ENCODE measurements around the gene HNRNPUL2.

Gene HNRNPUL2

DNA sequence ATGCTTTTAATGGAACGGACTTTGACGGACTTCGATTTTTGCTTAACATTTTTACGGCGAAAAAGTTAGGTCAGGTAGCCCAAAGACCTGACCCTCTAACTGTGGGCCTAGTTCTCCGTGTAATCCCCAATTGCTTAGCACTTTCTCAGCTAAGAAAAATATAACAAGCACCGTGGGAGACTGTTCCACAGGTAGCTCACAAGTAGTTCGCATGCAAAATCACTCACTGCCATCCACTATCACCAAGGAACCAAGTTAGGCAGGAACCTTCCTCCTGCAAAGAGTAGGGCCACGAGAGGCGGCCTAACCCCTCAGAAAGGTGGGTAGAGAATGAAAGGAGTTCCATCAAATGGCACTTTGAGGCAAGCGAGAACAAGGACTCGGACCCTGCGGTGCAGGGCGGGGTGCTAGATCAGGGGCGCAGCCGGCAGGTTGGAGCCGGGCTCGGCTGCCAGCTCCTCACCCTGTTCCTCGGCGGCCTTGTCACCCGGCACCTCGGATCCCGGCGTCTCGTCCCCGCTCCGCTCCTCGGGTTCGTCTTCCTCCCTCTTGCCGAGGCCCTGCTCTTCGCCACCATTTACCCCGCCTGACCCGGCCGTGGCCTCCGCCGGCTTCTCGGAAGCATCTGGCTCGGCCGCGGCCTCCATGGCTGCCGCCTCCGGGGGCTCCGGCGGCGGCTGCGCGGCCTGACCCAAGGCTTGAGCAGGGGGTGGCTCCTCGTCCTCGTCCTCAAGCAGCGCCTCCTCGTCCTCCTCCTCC, 922 bp downstream of the HNRNPUL2 start:
- TF ChIP-seq FOXP2 (optimal IDR thresholded peaks at IDR 0.05; ENCODE audit: borderline replicate concordance, extremely low read depth, extremely low read length, insufficient read depth) (no peak), POLR2AphosphoS5 (IDR thresholded peaks at IDR 0.05; ENCODE audit: low read depth, low read length) (no peak), REST (IDR thresholded peaks at IDR 0.05; ENCODE audit: insufficient read depth in 1 of 2, low read depth in 2 of 2, low read length in 2 of 2) (no peak), SIN3A (IDR thresholded peaks at IDR 0.05; ENCODE audit: borderline replicate concordance, insufficient read depth, low read length) (no peak), TAF1 (IDR thresholded peaks at IDR 0.05; ENCODE audit: borderline replicate concordance, insufficient read depth, low read length) (no peak)

GRCh38 chr11:62725646-62726045, 1.6 kb downstream of the HNRNPUL2 start:
- no peak for TF ChIP-seq SIN3A (IDR thresholded peaks at IDR 0.05; ENCODE audit: borderline replicate concordance, insufficient read depth, low read length)
- 0 out of 2 replicates have a peak, but pooled peaks have one; percentile 8 for TF ChIP-seq TAF1 (IDR thresholded peaks at IDR 0.05; ENCODE audit: borderline replicate concordance, insufficient read depth, low read length)

- TF ChIP-seq FOXP2 (optimal IDR thresholded peaks at IDR 0.05; ENCODE audit: borderline replicate concordance, extremely low read depth, extremely low read length, insufficient read depth) (no peak), REST (IDR thresholded peaks at IDR 0.05; ENCODE audit: insufficient read depth in 1 of 2, low read depth in 2 of 2, low read length in 2 of 2) (no peak), TAF1 (IDR thresholded peaks at IDR 0.05; ENCODE audit: borderline replicate concordance, insufficient read depth, low read length) (no peak), SIN3A (IDR thresholded peaks at IDR 0.05; ENCODE audit: borderline replicate concordance, insufficient read depth, low read length) (no peak), POLR2AphosphoS5 (IDR thresholded peaks at IDR 0.05; ENCODE audit: low read depth, low read length) (no peak)
These were observed 3.1 kb downstream of the HNRNPUL2 start for GRCh38 chr11:62724171-62724570.

DNA sequence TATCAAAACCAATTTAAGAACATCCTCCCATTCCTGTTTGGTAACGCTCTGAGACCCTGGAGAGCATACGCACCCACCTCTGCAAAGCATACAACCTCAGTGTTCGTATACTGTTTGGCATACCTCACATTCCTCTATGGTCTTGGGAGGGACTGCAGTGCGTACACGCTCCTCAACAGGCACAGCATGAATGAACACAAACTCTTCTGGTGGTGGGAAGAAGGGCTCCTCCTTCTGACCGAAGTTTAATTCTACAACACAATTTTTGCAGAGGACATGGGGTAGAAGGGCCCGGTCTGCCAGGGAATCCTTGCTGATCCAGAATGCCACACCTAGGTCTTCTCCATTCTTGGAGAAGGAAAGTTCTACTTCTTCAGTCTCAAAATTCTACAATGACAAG, 5.3 kb downstream of the HNRNPUL2 start:
- TF ChIP-seq SIN3A (IDR thresholded peaks at IDR 0.05; ENCODE audit: borderline replicate concordance, insufficient read depth, low read length) (no peak), FOXP2 (optimal IDR thresholded peaks at IDR 0.05; ENCODE audit: borderline replicate concordance, extremely low read depth, extremely low read length, insufficient read depth) (no peak), REST (IDR thresholded peaks at IDR 0.05; ENCODE audit: insufficient read depth in 1 of 2, low read depth in 2 of 2, low read length in 2 of 2) (no peak), TAF1 (IDR thresholded peaks at IDR 0.05; ENCODE audit: borderline replicate concordance, insufficient read depth, low read length) (no peak), POLR2AphosphoS5 (IDR thresholded peaks at IDR 0.05; ENCODE audit: low read depth, low read length) (no peak; the same call in 1 of the 2 replicates)

DNA sequence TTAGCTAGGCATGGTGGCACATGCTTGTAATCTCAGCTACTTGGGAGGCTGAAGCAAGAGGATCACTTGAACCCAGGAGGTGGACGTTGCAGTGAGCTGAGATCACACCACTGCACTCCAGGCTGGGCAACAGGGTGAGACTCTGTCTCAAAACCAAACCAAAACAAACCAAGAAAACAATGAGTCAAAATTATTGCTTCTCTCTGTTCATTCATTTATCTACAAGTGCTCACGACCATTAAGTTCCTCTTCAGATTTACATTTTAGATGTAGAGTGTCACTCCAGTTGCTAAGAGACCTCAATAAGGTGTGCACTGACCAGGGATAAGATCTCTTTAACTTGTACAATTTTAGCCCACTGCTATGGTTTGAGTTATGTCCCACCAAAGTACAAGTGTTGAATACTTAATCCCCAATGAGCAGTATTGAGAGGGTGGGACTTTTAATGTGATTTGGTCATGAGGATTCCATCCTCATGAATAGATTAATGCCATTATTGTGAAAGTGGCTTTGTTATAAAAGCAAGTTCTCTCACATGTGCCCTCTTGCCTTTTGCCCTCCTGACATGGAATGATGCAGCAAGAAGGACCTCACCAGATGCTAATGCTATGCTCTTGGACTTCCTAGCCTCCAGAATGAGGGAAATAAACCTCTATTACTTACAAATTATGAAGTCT, 7.8 kb downstream of the HNRNPUL2 start:
- TF ChIP-seq TAF1 (IDR thresholded peaks at IDR 0.05; ENCODE audit: borderline replicate concordance, insufficient read depth, low read length) (no peak), FOXP2 (optimal IDR thresholded peaks at IDR 0.05; ENCODE audit: borderline replicate concordance, extremely low read depth, extremely low read length, insufficient read depth) (no peak), REST (IDR thresholded peaks at IDR 0.05; ENCODE audit: insufficient read depth in 1 of 2, low read depth in 2 of 2, low read length in 2 of 2) (no peak), SIN3A (IDR thresholded peaks at IDR 0.05; ENCODE audit: borderline replicate concordance, insufficient read depth, low read length) (no peak)

Data from PFSK-1 (cell line).